Measurements from ENCODE around the gene IGF1. TPM values are rescaled to one million over a fixed set of nuclear protein-coding genes. Genes with fewer than 3 reads are reported as not detected.
"Not testable (repeated sequence)": the region's sequence is repeated elsewhere in the genome, so short reads cannot be mapped to it uniquely, and the experiment has no call there.

IGF1 gene
- total RNA-seq, 2 experiments from 2014 or later = 1.1 to 2.5 TPM

- ATAC-seq (no peak), DNase-seq (no peak)
- CTCF ChIA-PET = no interaction called here
- no peaks in the 10 kb centered on the region for H3K4me1 Mint-ChIP-seq
- H3K4me3 Mint-ChIP-seq = no peak overlapping the region
- no peak overlapping the region for H3K27ac Mint-ChIP-seq
- no peaks in the 10 kb centered on the region for H3K36me3 Mint-ChIP-seq
- peaks cover 29% of the 10 kb centered on the region for H3K27me3 Mint-ChIP-seq
- H3K9me3 Mint-ChIP-seq (ENCODE audit: low read depth) = peaks cover 2% of the 10 kb centered on the region
These were observed 14.4 kb downstream of the IGF1 start for GRCh38 chr12:102465762-102466560.

DNA sequence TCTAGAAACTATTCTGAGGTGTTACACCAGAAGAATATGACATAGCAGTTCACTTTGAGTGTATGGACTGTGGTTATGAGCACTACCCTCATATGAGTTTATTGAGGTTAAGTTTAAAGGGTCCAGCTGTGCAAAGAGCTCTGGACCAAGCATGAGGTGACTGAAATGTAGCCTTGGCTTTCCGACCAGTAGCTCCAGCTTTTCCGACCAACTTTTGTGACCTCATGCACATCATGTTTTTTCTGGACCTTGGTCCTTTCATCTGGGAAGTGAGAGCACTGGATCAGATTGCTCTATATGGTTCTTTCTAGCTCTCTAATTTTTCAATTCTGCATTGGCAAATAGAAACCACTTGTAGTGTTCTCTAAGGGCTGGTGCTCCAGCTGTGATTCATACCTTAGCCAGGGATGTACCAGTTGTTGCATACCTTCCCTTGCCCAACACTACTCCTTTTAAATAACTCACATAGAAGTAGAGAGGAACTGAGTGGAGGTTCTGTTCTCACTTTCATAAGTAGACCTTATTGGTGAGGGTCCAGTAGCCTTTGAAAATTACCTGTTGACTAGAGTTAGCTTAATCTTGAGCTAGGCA lies 16.6 kb downstream of the IGF1 start:
- peaks cover 40% of the 10 kb centered on the region for H3K27me3 Mint-ChIP-seq
- DNase-seq (no peak), ATAC-seq (no peak)
- H3K36me3 Mint-ChIP-seq = no peaks in the 10 kb centered on the region
- H3K4me1 Mint-ChIP-seq = no peaks in the 10 kb centered on the region
- peaks cover 2% of the 10 kb centered on the region for H3K9me3 Mint-ChIP-seq (ENCODE audit: low read depth)
- no peak overlapping the region for H3K27ac Mint-ChIP-seq
- CTCF ChIA-PET = interaction anchor here (1.2 to 2.8 kb wide), 4 partner anchors 13 to 21 kb away, joined by 3 to 10 read pairs (median 4); no protein-coding TSS in a partner anchor
- H3K4me3 Mint-ChIP-seq = no peak overlapping the region

GRCh38 chr12:102462795-102463465 lies 17.4 kb downstream of the IGF1 start:
- Mint-ChIP-seq H3K27ac (no peak overlapping the region), H3K9me3 (ENCODE audit: low read depth) (peaks cover 2% of the 10 kb centered on the region), H3K36me3 (no peaks in the 10 kb centered on the region), H3K4me3 (no peak overlapping the region), H3K4me1 (no peaks in the 10 kb centered on the region), H3K27me3 (peaks cover 40% of the 10 kb centered on the region)
- ATAC-seq (no peak), DNase-seq (no peak)
- CTCF ChIA-PET = interaction anchor here (1.2 to 2.8 kb wide), 4 partner anchors 12 to 22 kb away, joined by 3 to 10 read pairs (median 4); no protein-coding TSS in a partner anchor

- Mint-ChIP-seq H3K27ac (no peak overlapping the region), H3K4me1 (no peaks in the 10 kb centered on the region), H3K4me3 (no peak overlapping the region), H3K9me3 (ENCODE audit: low read depth) (peaks cover 2% of the 10 kb centered on the region), H3K36me3 (no peaks in the 10 kb centered on the region), H3K27me3 (peaks cover 36% of the 10 kb centered on the region)
- no peak for ATAC-seq
- DNase-seq = no peak
- CTCF ChIA-PET = interaction anchor here (2.8 kb wide), 1 partner anchor 22 kb away, joined by 10 read pairs; no protein-coding TSS in a partner anchor
These were observed 18.0 kb downstream of the IGF1 start for GRCh38 chr12:102462386-102462785.

DNA sequence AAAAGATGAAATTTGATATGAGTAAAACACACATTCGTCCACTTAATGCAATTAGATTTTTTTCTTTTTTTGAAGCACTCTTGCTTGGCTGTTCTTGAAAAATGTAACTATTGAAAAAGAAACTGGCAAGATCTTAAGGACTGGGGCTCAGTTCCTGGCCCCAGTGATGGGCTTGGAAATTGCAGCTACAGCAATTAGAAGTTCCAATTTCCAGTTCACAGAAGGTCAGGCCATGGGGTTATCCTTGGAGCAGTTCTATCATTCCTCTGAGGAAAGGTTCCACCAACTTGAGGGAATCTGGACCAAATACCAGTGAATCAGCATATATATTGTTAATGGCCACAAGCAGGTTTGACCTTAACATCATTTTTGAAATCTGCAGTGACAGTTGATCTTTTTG lies 18.9 kb downstream of the IGF1 start:
- DNase-seq (no peak), ATAC-seq (no peak)
- Mint-ChIP-seq H3K4me1 (no peaks in the 10 kb centered on the region), H3K36me3 (no peaks in the 10 kb centered on the region), H3K27ac (no peak overlapping the region), H3K27me3 (peaks cover 36% of the 10 kb centered on the region), H3K4me3 (no peak overlapping the region), H3K9me3 (ENCODE audit: low read depth) (peaks cover 2% of the 10 kb centered on the region)
- CTCF ChIA-PET = no interaction called here

DNA sequence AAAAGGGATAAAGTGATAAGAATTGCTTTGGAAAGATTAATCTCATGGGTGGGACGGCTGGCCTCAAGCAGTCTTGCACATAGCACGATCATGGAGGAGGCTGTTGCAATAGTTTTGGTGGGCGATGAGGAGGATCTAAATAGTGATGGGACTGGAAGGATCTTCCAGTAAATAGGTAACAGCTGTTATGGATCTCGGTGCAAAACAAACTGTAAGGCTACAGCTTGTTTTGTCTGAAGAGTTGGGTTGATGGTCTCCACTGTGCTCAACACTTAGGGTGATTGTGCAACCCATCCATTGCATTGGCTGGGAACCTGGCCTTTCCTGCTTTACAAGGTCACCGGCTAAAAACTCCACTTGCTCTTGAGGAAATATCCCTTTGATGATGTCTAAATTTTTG lies 21.0 kb downstream of the IGF1 start:
- no peaks in the 10 kb centered on the region for H3K4me1 Mint-ChIP-seq
- H3K9me3 Mint-ChIP-seq (ENCODE audit: low read depth) = peaks cover 2% of the 10 kb centered on the region
- ATAC-seq (no peak), DNase-seq (no peak)
- no peak overlapping the region for H3K4me3 Mint-ChIP-seq
- peaks cover 33% of the 10 kb centered on the region for H3K27me3 Mint-ChIP-seq
- H3K36me3 Mint-ChIP-seq = no peaks in the 10 kb centered on the region
- no peak overlapping the region for H3K27ac Mint-ChIP-seq
- CTCF ChIA-PET = no interaction called here

DNA sequence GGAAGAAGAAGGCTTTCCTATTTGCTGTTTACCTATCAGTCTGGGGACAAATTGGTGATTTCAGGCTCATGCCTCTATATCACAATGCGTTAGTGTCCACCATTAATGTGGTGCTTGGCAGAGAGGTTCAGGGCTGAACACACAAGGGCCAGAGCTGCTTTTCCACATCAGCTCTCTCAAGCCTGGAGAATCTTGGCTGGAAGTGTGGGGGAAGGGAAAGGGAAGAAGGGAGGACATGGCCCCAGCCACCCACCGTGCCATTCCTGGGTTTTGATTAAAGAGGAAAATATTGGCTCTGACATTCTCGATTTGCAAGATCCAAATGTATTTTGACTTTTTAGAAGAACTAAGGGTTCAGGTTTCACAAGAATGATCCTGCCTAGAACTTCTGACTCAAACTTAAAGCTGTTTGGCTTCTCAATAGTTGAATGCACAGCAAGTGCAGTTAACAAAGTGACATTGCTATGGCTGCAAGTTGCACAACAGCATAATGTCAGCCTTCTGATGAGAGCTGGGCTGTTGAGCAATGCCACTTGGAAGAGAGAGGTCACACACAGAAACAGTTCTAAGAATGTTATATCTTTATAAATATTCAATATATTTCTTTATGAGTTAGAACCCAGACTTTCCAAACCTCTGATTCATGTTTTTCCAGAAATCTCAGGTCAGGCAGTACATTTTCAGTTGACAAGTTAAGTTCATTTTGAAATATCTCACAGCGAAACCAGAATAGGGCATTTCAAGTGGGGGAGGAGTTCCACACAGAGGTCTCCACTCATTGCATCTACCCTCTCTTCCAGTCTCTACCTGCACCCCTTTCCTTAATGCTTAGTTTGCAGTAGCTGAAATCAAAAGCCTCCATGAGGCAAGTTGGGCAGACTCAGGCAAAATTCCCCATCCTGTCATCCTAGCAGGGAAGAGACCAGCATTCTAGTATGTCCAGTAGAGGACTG lies 25.3 kb downstream of the IGF1 start:
- H3K9me3 Mint-ChIP-seq (ENCODE audit: low read depth) = no peaks in the 10 kb centered on the region
- no peaks in the 10 kb centered on the region for H3K4me1 Mint-ChIP-seq
- ATAC-seq = no peak
- no peak overlapping the region for H3K4me3 Mint-ChIP-seq
- H3K36me3 Mint-ChIP-seq = peaks cover 1% of the 10 kb centered on the region
- H3K27ac Mint-ChIP-seq = no peak overlapping the region
- CTCF ChIA-PET = no interaction called here
- H3K27me3 Mint-ChIP-seq = peaks cover 10% of the 10 kb centered on the region
- no peak for DNase-seq

DNA sequence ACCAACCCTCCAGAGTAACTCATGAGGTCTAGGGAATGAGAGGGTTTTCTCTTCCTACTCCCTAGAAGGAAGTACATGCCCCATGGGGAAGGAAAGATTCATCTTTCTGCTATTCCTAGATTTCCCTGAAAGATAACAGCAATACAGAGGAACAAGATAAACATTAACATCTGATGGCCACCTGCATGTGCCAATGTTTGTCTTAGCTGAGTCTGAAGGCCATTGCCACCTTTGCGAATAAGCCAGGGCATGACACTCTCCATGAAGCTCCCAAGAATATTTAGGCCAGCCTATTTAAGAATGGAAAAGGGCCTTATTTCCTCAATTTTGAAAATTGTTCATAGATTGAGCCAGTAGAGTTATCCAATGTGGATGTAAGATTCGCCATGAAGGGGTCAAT lies 26.0 kb downstream of the IGF1 start:
- CTCF ChIA-PET = no interaction called here
- Mint-ChIP-seq H3K4me3 (no peak overlapping the region), H3K36me3 (peaks cover 1% of the 10 kb centered on the region), H3K4me1 (no peaks in the 10 kb centered on the region), H3K27ac (no peak overlapping the region), H3K27me3 (peaks cover 6% of the 10 kb centered on the region), H3K9me3 (ENCODE audit: low read depth) (no peaks in the 10 kb centered on the region)
- DNase-seq (no peak), ATAC-seq (no peak)

DNA sequence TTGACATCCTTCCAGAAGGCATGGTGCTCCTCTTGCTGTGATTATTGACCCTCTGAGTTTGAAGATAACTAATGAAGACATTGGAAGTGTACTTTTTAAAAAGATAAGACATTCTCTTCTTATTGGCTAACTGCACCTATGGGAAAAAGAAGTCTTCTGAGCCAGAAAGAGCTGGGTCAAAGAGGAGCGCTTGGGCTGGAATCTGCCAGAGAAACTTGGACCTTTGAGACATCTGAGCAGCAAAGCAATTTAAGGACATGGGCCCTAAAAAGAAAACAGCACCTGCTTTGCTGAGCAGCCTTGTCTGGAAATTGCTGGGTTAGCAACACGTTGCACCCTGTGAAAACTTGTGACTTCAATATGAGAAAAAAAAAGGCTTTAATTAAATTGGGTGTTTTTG lies 27.8 kb downstream of the IGF1 start:
- Mint-ChIP-seq H3K9me3 (ENCODE audit: low read depth) (no peaks in the 10 kb centered on the region), H3K27ac (no peak overlapping the region), H3K27me3 (no peaks in the 10 kb centered on the region), H3K4me1 (no peaks in the 10 kb centered on the region), H3K36me3 (peaks cover 1% of the 10 kb centered on the region), H3K4me3 (no peak overlapping the region)
- ATAC-seq (no peak), DNase-seq (no peak)
- CTCF ChIA-PET = no interaction called here

DNA sequence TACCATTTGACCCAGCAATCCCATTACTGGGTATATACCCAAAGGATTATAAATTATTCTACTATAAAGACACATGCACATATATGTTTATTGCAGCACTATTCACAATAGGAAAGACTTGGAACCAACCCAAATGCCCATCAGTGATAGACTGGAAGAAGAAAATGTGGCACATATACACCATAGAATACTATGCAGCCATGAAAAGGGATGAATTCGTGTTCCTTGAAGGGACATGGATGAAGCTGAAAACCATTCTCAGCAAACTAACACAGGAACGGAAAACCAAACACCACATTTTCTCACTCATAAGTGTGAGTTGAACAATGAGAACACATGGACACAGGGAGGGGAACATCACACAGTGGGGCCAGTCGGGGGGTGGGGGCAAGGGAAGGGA lies 31.3 kb downstream of the IGF1 start:
- H3K27me3 Mint-ChIP-seq = peaks cover 18% of the 10 kb centered on the region
- not testable (repeated sequence) for H3K4me3 Mint-ChIP-seq; H3K27ac Mint-ChIP-seq; H3K9me3 Mint-ChIP-seq (ENCODE audit: low read depth); H3K4me1 Mint-ChIP-seq; DNase-seq; H3K36me3 Mint-ChIP-seq; ATAC-seq
- CTCF ChIA-PET = interaction anchor here (0.7 kb wide), 1 partner anchor 151 kb away, joined by 3 read pairs; no protein-coding TSS in a partner anchor

- H3K4me1 Mint-ChIP-seq; CTCF ChIA-PET; ATAC-seq; H3K36me3 Mint-ChIP-seq; DNase-seq; H3K27ac Mint-ChIP-seq; H3K4me3 Mint-ChIP-seq; H3K9me3 Mint-ChIP-seq (ENCODE audit: low read depth): not testable (repeated sequence)
- peaks cover 18% of the 10 kb centered on the region for H3K27me3 Mint-ChIP-seq
These were observed 32.9 kb downstream of the IGF1 start for GRCh38 chr12:102447426-102447825.

DNA sequence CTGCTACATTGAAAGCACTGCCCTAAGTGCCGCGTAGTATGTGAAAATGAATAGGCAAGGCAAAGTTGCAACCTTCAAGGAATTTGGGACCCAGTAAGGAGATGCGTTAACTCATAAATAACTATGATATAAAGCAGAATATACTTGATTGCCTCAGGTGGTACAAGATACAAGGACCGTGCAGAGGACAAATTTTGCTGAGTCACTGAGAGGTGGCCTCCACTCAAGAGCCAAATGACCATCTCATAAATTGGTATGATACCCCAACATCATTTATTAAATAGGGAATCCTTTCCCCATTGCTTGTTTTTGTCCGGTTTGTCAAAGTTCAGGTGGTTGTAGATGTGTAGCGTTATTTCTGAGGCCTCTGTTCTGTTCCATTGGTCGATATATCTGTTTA lies 35.7 kb downstream of the IGF1 start:
- no peak overlapping the region for H3K4me3 Mint-ChIP-seq
- ATAC-seq = no peak
- H3K9me3 Mint-ChIP-seq (ENCODE audit: low read depth) = no peaks in the 10 kb centered on the region
- no peak for DNase-seq
- peaks cover 4% of the 10 kb centered on the region for H3K4me1 Mint-ChIP-seq
- H3K36me3 Mint-ChIP-seq = no peaks in the 10 kb centered on the region
- H3K27me3 Mint-ChIP-seq = peaks cover 18% of the 10 kb centered on the region
- CTCF ChIA-PET = no interaction called here
- no peak overlapping the region for H3K27ac Mint-ChIP-seq

DNA sequence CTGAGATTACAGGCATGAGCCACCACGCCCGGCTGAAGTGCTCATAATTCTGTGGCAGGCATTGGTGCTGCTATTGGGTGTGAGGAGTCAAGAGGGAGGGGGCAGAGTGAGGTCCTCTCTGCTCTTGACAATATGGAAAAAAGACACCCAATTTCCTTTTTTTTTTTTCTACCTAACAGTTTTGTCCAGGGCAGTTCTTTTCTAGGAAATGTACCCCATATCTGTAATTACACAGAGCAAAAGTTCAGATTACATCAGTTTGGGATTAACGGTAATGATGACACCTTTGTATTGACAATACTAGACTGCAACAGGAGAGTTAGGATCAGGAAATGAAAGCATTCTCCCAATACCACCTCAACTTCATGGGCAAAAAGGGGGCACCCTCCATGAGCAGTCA lies 36.3 kb downstream of the IGF1 start:
- CTCF ChIA-PET = no interaction called here
- H3K36me3 Mint-ChIP-seq = peaks cover 1% of the 10 kb centered on the region
- peaks cover 20% of the 10 kb centered on the region for H3K27me3 Mint-ChIP-seq
- peaks cover 4% of the 10 kb centered on the region for H3K4me1 Mint-ChIP-seq
- no peak overlapping the region for H3K4me3 Mint-ChIP-seq
- ATAC-seq (no peak), DNase-seq (no peak)
- H3K9me3 Mint-ChIP-seq (ENCODE audit: low read depth) = no peaks in the 10 kb centered on the region
- no peak overlapping the region for H3K27ac Mint-ChIP-seq
